ENCODE measurements around the gene DNAJB11.

Gene DNAJB11

GRCh38 chr3:186620213-186621092, 49.9 kb downstream of the DNAJB11 start:
- no peak for DNase-seq

- DNase-seq, result no peak
These were observed 51.6 kb downstream of the DNAJB11 start for GRCh38 chr3:186621894-186622650.

- no peak for DNase-seq
These were observed 52.3 kb downstream of the DNAJB11 start for GRCh38 chr3:186622651-186623310.

- DNase-seq, result no peak
These were observed 54.1 kb downstream of the DNAJB11 start for GRCh38 chr3:186624598-186624997.

- no peak for DNase-seq
These were observed 55.1 kb downstream of the DNAJB11 start for GRCh38 chr3:186625600-186626042.

GRCh38 chr3:186626254-186626847, 55.8 kb downstream of the DNAJB11 start:
- DNase-seq, result no peak

GRCh38 chr3:186627852-186628414, 57.4 kb downstream of the DNAJB11 start:
- DNase-seq, result no peak

GRCh38 chr3:186628756-186629155, 58.2 kb downstream of the DNAJB11 start:
- DNase-seq, result no peak

- no peak for DNase-seq
These were observed 60.6 kb downstream of the DNAJB11 start for GRCh38 chr3:186630950-186631641.

GRCh38 chr3:186633481-186633880, 63.0 kb downstream of the DNAJB11 start:
- no peak for DNase-seq

- DNase-seq, result peak; percentile 31
These were observed 63.7 kb downstream of the DNAJB11 start for GRCh38 chr3:186634207-186634606.

All from DMS53 (cell line).